Peyer's patch (tissue), 4 donors: ENCODE measurements around the gene PANK1.

Experiments used
- POLR2A ChIP-seq, 2 donors: fragments of 450-650 bp; IDR thresholded peaks; one replicate each; pipeline ENCODE4 v1.5.1; 2017; ENCODE audit warnings: antibody characterized with exemption in 2 of 2, mild to moderate bottlenecking in 2 of 2, moderate library complexity in 2 of 2
- TF ChIP-seq, protein P1 (sequence below), 6 experiments: fragments of 450-650 bp in 4 of 6; fragments of 200-600 bp in 2 of 6; sonication (generic) in 1 of 6; IDR thresholded peaks; one replicate each; pipeline ENCODE4 v1.5.1; 2017 to 2019; ENCODE audit warnings: antibody characterized with exemption in 6 of 6, mild to moderate bottlenecking in 3 of 6, moderate library complexity in 1 of 6

DNA sequence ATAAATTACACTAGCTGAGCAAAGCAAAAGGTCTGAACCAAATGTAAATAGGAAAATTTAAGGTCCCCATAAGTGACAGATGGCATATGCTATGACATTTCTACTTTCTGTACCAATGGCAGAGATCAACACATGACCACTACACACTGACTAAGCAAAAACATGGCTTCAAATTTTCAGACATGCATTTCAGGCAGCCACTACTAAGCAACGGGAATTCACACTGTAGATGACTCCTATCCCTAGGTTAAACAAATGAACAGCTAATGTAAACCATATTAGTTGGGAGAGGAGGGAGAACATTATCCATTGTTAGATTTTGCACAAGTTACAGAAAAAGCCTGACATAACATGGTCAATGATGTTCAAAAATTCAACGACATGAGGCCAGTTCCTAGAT is 45.0 kb upstream of the PANK1 start:
- TF ChIP-seq, protein P1, sequence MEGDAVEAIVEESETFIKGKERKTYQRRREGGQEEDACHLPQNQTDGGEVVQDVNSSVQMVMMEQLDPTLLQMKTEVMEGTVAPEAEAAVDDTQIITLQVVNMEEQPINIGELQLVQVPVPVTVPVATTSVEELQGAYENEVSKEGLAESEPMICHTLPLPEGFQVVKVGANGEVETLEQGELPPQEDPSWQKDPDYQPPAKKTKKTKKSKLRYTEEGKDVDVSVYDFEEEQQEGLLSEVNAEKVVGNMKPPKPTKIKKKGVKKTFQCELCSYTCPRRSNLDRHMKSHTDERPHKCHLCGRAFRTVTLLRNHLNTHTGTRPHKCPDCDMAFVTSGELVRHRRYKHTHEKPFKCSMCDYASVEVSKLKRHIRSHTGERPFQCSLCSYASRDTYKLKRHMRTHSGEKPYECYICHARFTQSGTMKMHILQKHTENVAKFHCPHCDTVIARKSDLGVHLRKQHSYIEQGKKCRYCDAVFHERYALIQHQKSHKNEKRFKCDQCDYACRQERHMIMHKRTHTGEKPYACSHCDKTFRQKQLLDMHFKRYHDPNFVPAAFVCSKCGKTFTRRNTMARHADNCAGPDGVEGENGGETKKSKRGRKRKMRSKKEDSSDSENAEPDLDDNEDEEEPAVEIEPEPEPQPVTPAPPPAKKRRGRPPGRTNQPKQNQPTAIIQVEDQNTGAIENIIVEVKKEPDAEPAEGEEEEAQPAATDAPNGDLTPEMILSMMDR (IDR thresholded peaks at IDR 0.05), result no peak
- TF ChIP-seq POLR2A (IDR thresholded peaks at IDR 0.05), result no peak
